T-cell (primary cell): ENCODE results near the gene ELAPOR1. TPM values are rescaled to one million over a fixed set of nuclear protein-coding genes. Genes with fewer than 3 reads are reported as not detected.

Source experiments
- ATAC-seq, 4 experiments: fragments of 200-7000 bp in 3 of 4; fragments of 150-1000 bp in 1 of 4; cut with Tn5 transposase; replicated peaks in 1 of 4; 1 replicate in 3 of 4; 2 replicates in 1 of 4; pipeline ENCODE4 v1.10.0; 2021; ENCODE audit warnings: moderate library complexity in 3 of 4, mild to moderate bottlenecking in 2 of 4, moderate number of reproducible peaks in 1 of 4
- CTCF ChIA-PET, 2 donors: fragments of 300-600 bp; sonication (Branson Sonifier 250); formaldehyde crosslinking; loops; one replicate each; lab custom pipeline; 2022; ENCODE audit warnings: antibody characterized with exemption in 2 of 2; lab: Charles Lee
- POLR2A ChIA-PET, 2 donors: fragments of 300-600 bp; sonication (Branson Sonifier 250); formaldehyde crosslinking; loops; one replicate each; lab custom pipeline; 2022; ENCODE audit warnings: antibody characterized with exemption in 2 of 2; lab: Charles Lee
- DNase-seq, 35 experiments: peaks; one replicate each; pipeline versions ENCODE4 v3.0.0 to v3.0.0-alpha.2; 2013 to 2023
- H3K27ac ChIP-seq: one replicate; pipeline ENCODE4 v1.5.1; 2013; ENCODE audit warnings: low read length
- H3K27me3 ChIP-seq, 2 experiments: replicated peaks in 1 of 2; 1 replicate in 1 of 2; 2 replicates in 1 of 2; pipeline versions ENCODE4 v1.6.1 to v1.7.0; 2013; ENCODE audit warnings: low read length in 1 of 2, mixed read lengths in 1 of 2; ENCODE audit not compliant: control insufficient read depth in 2 of 2, insufficient read depth in 2 of 2; ENCODE audit errors: extremely low read depth in 1 of 2
- H3K36me3 ChIP-seq, 2 donors: 1 replicate in 1 of 2; 2 replicates in 1 of 2; pipeline versions ENCODE4 v1.6.1 to v1.7.0; 2013; ENCODE audit warnings: low read length in 1 of 2; ENCODE audit not compliant: control insufficient read depth in 2 of 2, insufficient read depth in 1 of 2; ENCODE audit errors: extremely low read depth in 1 of 2
- H3K4me1 ChIP-seq, 2 experiments: 1 replicate in 1 of 2; 2 replicates in 1 of 2; pipeline versions ENCODE4 v1.6.1 to v1.7.0; 2013; ENCODE audit warnings: low read length in 2 of 2, mixed read lengths in 1 of 2; ENCODE audit not compliant: insufficient read depth in 2 of 2, control insufficient read depth in 1 of 2; ENCODE audit errors: extremely low read depth in 1 of 2
- H3K4me3 ChIP-seq, 2 donors: 1 replicate in 1 of 2; 2 replicates in 1 of 2; pipeline versions ENCODE4 v1.5.1 to v1.7.0; 2013; ENCODE audit warnings: mild to moderate bottlenecking in 2 of 2, low read length in 1 of 2, moderate library complexity in 1 of 2; ENCODE audit not compliant: control insufficient read depth in 1 of 2; ENCODE audit errors: extremely low read depth in 1 of 2
- H3K9me3 ChIP-seq: 2 replicates; pipeline ENCODE4 v1.7.0; 2013
- H3K27ac Mint-ChIP-seq, 2 donors: one replicate each; pipeline ENCODE4 v1.8.0; 2020 to 2021; ENCODE audit warnings: mild to moderate bottlenecking in 2 of 2, mixed read lengths in 2 of 2
- H3K27me3 Mint-ChIP-seq, 2 donors: one replicate each; pipeline ENCODE4 v1.8.0; 2021 to 2022; ENCODE audit warnings: mixed read lengths in 2 of 2
- H3K36me3 Mint-ChIP-seq: one replicate; pipeline ENCODE4 v1.8.0; 2021; ENCODE audit warnings: mixed read lengths
- H3K4me1 Mint-ChIP-seq, 3 donors: one replicate each; pipeline ENCODE4 v1.8.0; 2020 to 2022; ENCODE audit warnings: mixed read lengths in 3 of 3, mild to moderate bottlenecking in 1 of 3
- H3K4me3 Mint-ChIP-seq, 3 donors: one replicate each; pipeline ENCODE4 v1.8.0; 2020 to 2022; ENCODE audit warnings: mild to moderate bottlenecking in 3 of 3, mixed read lengths in 3 of 3, moderate library complexity in 3 of 3
- H3K9me3 Mint-ChIP-seq, 3 donors: one replicate each; pipeline ENCODE4 v1.8.0; 2020 to 2022; ENCODE audit warnings: mixed read lengths in 3 of 3
- WGBS: methylation state at CpG from one replicate; pipeline ENCODE4 v1.1.5; 2013; ENCODE audit warnings: missing lambda C conversion rate; ENCODE audit not compliant: insufficient coverage; 5-methylcytosine and 5-hydroxymethylcytosine counted together
- total RNA-seq, 35 experiments: library from RNA in 6 of 35; stranded (reverse) in 6 of 35; fragments of 120-200 nt in 1 of 35; gene quantifications; one replicate each; pipeline versions ENCODE4 v1.2.1 to v1.2.4 and lab custom pipeline; 2013 to 2026

Gene ELAPOR1
- total RNA-seq, 5 donors from 2014 or later (not counting 1 experiment from before 2014, with no cell fraction given), result 8.1 to 21.4 (median 16.1) TPM

- DNase-seq (no peak), ATAC-seq (no peak)
- H3K4me1 ChIP-seq, result peaks cover 3 to 7% of the 10 kb centered on the region in 2 experiments
- no peaks in the 10 kb centered on the region for H3K27me3 ChIP-seq
- Mint-ChIP-seq H3K27ac (no peak overlapping the region), H3K36me3 (no peaks in the 10 kb centered on the region), H3K27me3 (no peaks in the 10 kb centered on the region), H3K4me1 (peaks cover 19 to 22% (median 22%) of the 10 kb centered on the region in 3 donors), H3K9me3 (no peaks in the 10 kb centered on the region), H3K4me3 (no peak overlapping the region)
- H3K9me3 ChIP-seq, result no peaks in the 10 kb centered on the region
- no peaks in the 10 kb centered on the region for H3K36me3 ChIP-seq
- H3K4me3 ChIP-seq, result no peak overlapping the region
- CTCF ChIA-PET, result interaction anchor here (0.5 to 1.0 kb wide), 2 partner anchors 12 to 13 kb away, joined by 3 to 4 read pairs; no protein-coding TSS in a partner anchor
- POLR2A ChIA-PET, result no interaction called here
- 100% methylated on average over 1 of the region's 1 CpG for WGBS
- H3K27ac ChIP-seq, result no peak overlapping the region
Measured at GRCh38 chr1:109078317-109078716, 35.6 kb upstream of the ELAPOR1 start.

GRCh38 chr1:109079240-109079622 is 34.7 kb upstream of the ELAPOR1 start:
- Histone ChIP-seq H3K27me3 (no peaks in the 10 kb centered on the region), H3K27ac (no peak overlapping the region), H3K4me3 (no peak overlapping the region), H3K4me1 (peaks cover 3 to 7% of the 10 kb centered on the region in 2 experiments), H3K9me3 (no peaks in the 10 kb centered on the region), H3K36me3 (no peaks in the 10 kb centered on the region)
- ChIA-PET POLR2A (no interaction called here), CTCF (no interaction called here)
- H3K4me3 Mint-ChIP-seq, result no peak overlapping the region
- H3K27me3 Mint-ChIP-seq, result no peaks in the 10 kb centered on the region
- H3K36me3 Mint-ChIP-seq, result no peaks in the 10 kb centered on the region
- H3K4me1 Mint-ChIP-seq, result peaks cover 18 to 20% (median 18%) of the 10 kb centered on the region in 3 donors
- no peaks in the 10 kb centered on the region for H3K9me3 Mint-ChIP-seq
- H3K27ac Mint-ChIP-seq, result no peak overlapping the region
- ATAC-seq (no peak), DNase-seq (no peak)
- WGBS, result no CpG with 5 or more reads among the region's 2 CpGs

- no peak overlapping the region for H3K27ac Mint-ChIP-seq
- Histone ChIP-seq H3K36me3 (no peaks in the 10 kb centered on the region), H3K27ac (no peak overlapping the region), H3K4me1 (peaks cover 0 to 7% of the 10 kb centered on the region in 2 experiments), H3K9me3 (no peaks in the 10 kb centered on the region), H3K27me3 (no peaks in the 10 kb centered on the region), H3K4me3 (no peak overlapping the region)
- POLR2A ChIA-PET, result no interaction called here
- no peak overlapping the region for H3K4me3 Mint-ChIP-seq
- peaks cover 6 to 7% (median 6%) of the 10 kb centered on the region in 3 donors for H3K4me1 Mint-ChIP-seq
- DNase-seq, result no peak
- no peak for ATAC-seq
- H3K36me3 Mint-ChIP-seq, result no peaks in the 10 kb centered on the region
- CTCF ChIA-PET, result interaction anchor here in 1 of 2 donors (0.5 kb wide), 1 partner anchor 22 kb away, joined by 6 read pairs; no protein-coding TSS in a partner anchor
- no peaks in the 10 kb centered on the region for H3K9me3 Mint-ChIP-seq
- WGBS, result 90% methylated on average over 3 of the region's 5 CpGs
- H3K27me3 Mint-ChIP-seq, result no peaks in the 10 kb centered on the region
Measured at GRCh38 chr1:109080441-109081082, 33.4 kb upstream of the ELAPOR1 start.

- Histone ChIP-seq H3K4me1 (no peaks in the 10 kb centered on the region), H3K9me3 (no peaks in the 10 kb centered on the region), H3K36me3 (no peaks in the 10 kb centered on the region), H3K4me3 (no peak overlapping the region), H3K27me3 (no peaks in the 10 kb centered on the region), H3K27ac (no peak overlapping the region)
- POLR2A ChIA-PET, result no interaction called here
- ATAC-seq (no peak), DNase-seq (no peak)
- H3K4me1 Mint-ChIP-seq, result no peaks in the 10 kb centered on the region
- no peak overlapping the region for H3K4me3 Mint-ChIP-seq
- no peaks in the 10 kb centered on the region for H3K9me3 Mint-ChIP-seq
- no CpG with 5 or more reads among the region's 3 CpGs for WGBS
- H3K36me3 Mint-ChIP-seq, result no peaks in the 10 kb centered on the region
- no peaks in the 10 kb centered on the region for H3K27me3 Mint-ChIP-seq
- H3K27ac Mint-ChIP-seq, result no peak overlapping the region
- CTCF ChIA-PET, result no interaction called here
Measured at GRCh38 chr1:109083501-109083900, 30.4 kb upstream of the ELAPOR1 start.

GRCh38 chr1:109083923-109084322 is 30.0 kb upstream of the ELAPOR1 start:
- H3K9me3 Mint-ChIP-seq, result no peaks in the 10 kb centered on the region
- peaks cover 0 to under 1% (median 0%) of the 10 kb centered on the region in 3 donors for H3K4me1 Mint-ChIP-seq
- DNase-seq (no peak), ATAC-seq (no peak)
- no peaks in the 10 kb centered on the region for H3K27me3 Mint-ChIP-seq
- no peaks in the 10 kb centered on the region for H3K4me1 ChIP-seq
- H3K27ac Mint-ChIP-seq, result no peak overlapping the region
- no CpG with 5 or more reads among the region's 1 CpG for WGBS
- ChIA-PET POLR2A (no interaction called here), CTCF (interaction anchor here in 1 of 2 donors (0.8 kb wide), 1 partner anchor 27 kb away, joined by 3 read pairs; no protein-coding TSS in a partner anchor)
- H3K36me3 ChIP-seq, result no peaks in the 10 kb centered on the region
- no peak overlapping the region for H3K4me3 Mint-ChIP-seq
- no peaks in the 10 kb centered on the region for H3K36me3 Mint-ChIP-seq
- H3K9me3 ChIP-seq, result no peaks in the 10 kb centered on the region
- no peaks in the 10 kb centered on the region for H3K27me3 ChIP-seq
- H3K27ac ChIP-seq, result no peak overlapping the region
- no peak overlapping the region for H3K4me3 ChIP-seq

GRCh38 chr1:109084563-109085517 is 29.1 kb upstream of the ELAPOR1 start:
- Histone ChIP-seq H3K27ac (no peak overlapping the region), H3K9me3 (no peaks in the 10 kb centered on the region), H3K36me3 (no peaks in the 10 kb centered on the region), H3K4me1 (peaks cover 0 to 3% of the 10 kb centered on the region in 2 experiments), H3K4me3 (no peak overlapping the region), H3K27me3 (no peaks in the 10 kb centered on the region)
- ChIA-PET CTCF (interaction anchor here in 1 of 2 donors (0.8 kb wide), 1 partner anchor 27 kb away, joined by 3 read pairs; no protein-coding TSS in a partner anchor), POLR2A (no interaction called here)
- no peak overlapping the region for H3K4me3 Mint-ChIP-seq
- H3K4me1 Mint-ChIP-seq, result peaks cover under 1 to 8% (median 6%) of the 10 kb centered on the region in 3 donors
- no peak for DNase-seq
- peak overlapping the region in 1 of 2 donors; percentile 28 for H3K27ac Mint-ChIP-seq
- H3K27me3 Mint-ChIP-seq, result no peaks in the 10 kb centered on the region
- no peaks in the 10 kb centered on the region for H3K36me3 Mint-ChIP-seq
- no peak for ATAC-seq
- WGBS, result 90% methylated on average over 4 of the region's 13 CpGs
- H3K9me3 Mint-ChIP-seq, result no peaks in the 10 kb centered on the region
